GM12892 (cell line): ENCODE measurements around the gene SLC16A3.

Experiments used
- POLR2A ChIP-seq: IDR thresholded peaks from 2 replicates; pipeline ENCODE4 v1.6.1; 2011; ENCODE audit warnings: low read depth, low read length, control low read depth
- POLR2AphosphoS5 ChIP-seq: IDR thresholded peaks from 2 replicates; pipeline ENCODE4 v1.6.1; 2011; ENCODE audit warnings: low read depth, low read length, control low read depth
- TAF1 ChIP-seq: IDR thresholded peaks from 2 replicates; pipeline ENCODE4 v1.6.1; 2011; ENCODE audit warnings: low read depth, mild to moderate bottlenecking, control low read depth, low read length, borderline replicate concordance

GRCh38 chr17:82240506-82241182 lies 11.8 kb downstream of the SLC16A3 start:
- no peak for TF ChIP-seq POLR2A
- TF ChIP-seq POLR2AphosphoS5 = no peak
- TF ChIP-seq TAF1 = no peak
